SU-DHL-6 (cell line): ENCODE data around the gene SLC4A5.

Experiments
- EZH2phosphoT487 ChIP-seq: fragments of 200-600 bp; sonication (generic), shearing (Covaris generic); conservative IDR thresholded peaks from 2 replicates; pipeline ENCODE4 v1.6.1; 2018; ENCODE audit warnings: mild to moderate bottlenecking, antibody characterized with exemption, low read length, moderate library complexity, mixed read lengths
- TF ChIP-seq, protein P1 (sequence below): fragments of 200-600 bp; sonication (generic); IDR thresholded peaks from one replicate; pipeline ENCODE4 v1.5.1; 2017; ENCODE audit warnings: antibody characterized with exemption, mild to moderate bottlenecking, low read length, moderate library complexity; ENCODE audit not compliant: insufficient read depth, poor library complexity, severe bottlenecking

DNA sequence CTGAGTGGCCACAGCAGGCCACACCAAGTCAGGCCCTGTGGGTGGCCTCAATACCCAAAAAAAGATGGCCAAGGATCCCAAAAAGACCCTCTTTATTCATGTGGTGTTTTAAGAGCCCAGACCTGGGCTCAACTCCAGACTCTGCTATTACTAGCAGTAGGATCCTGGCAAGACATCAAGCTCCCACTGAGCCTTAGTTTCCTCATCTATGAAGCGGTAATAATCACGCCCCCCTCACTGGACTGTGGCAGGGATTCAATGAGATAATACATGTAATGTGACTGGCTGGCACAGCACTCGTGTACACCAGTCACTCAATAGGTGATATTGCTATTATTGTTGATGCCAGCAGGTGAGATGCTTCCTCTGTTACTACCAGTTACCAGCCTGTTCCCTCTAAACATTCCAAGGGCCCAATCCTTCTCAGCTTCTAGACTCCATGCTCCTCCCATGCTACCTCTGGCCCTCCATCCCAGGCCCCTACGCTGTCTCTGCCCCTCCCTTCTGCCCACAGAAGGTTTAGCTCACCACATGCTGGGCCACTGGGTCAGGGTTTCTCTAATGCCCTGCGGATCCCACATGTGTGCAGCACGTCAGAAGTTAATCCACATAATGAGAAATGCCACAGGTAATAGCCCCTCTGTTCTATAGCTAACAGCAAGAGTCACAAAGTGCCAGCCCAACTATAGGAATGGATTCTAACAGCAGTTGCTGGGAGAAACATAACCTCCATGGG is 51.2 kb downstream of the SLC4A5 start:
- TF ChIP-seq, protein P1, sequence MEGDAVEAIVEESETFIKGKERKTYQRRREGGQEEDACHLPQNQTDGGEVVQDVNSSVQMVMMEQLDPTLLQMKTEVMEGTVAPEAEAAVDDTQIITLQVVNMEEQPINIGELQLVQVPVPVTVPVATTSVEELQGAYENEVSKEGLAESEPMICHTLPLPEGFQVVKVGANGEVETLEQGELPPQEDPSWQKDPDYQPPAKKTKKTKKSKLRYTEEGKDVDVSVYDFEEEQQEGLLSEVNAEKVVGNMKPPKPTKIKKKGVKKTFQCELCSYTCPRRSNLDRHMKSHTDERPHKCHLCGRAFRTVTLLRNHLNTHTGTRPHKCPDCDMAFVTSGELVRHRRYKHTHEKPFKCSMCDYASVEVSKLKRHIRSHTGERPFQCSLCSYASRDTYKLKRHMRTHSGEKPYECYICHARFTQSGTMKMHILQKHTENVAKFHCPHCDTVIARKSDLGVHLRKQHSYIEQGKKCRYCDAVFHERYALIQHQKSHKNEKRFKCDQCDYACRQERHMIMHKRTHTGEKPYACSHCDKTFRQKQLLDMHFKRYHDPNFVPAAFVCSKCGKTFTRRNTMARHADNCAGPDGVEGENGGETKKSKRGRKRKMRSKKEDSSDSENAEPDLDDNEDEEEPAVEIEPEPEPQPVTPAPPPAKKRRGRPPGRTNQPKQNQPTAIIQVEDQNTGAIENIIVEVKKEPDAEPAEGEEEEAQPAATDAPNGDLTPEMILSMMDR = no peak
- TF ChIP-seq EZH2phosphoT487 = no peak
